ENCODE measurements around the gene MLPH.

- TF ChIP-seq, protein P1, sequence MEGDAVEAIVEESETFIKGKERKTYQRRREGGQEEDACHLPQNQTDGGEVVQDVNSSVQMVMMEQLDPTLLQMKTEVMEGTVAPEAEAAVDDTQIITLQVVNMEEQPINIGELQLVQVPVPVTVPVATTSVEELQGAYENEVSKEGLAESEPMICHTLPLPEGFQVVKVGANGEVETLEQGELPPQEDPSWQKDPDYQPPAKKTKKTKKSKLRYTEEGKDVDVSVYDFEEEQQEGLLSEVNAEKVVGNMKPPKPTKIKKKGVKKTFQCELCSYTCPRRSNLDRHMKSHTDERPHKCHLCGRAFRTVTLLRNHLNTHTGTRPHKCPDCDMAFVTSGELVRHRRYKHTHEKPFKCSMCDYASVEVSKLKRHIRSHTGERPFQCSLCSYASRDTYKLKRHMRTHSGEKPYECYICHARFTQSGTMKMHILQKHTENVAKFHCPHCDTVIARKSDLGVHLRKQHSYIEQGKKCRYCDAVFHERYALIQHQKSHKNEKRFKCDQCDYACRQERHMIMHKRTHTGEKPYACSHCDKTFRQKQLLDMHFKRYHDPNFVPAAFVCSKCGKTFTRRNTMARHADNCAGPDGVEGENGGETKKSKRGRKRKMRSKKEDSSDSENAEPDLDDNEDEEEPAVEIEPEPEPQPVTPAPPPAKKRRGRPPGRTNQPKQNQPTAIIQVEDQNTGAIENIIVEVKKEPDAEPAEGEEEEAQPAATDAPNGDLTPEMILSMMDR (IDR thresholded peaks at IDR 0.05), result no peak
- no peak for TF ChIP-seq EP300 (IDR thresholded peaks at IDR 0.05; ENCODE audit: borderline replicate concordance in 1 of 2, low read depth in 1 of 2, low read length in 1 of 2)
- TF ChIP-seq TAF1 (IDR thresholded peaks at IDR 0.05; ENCODE audit: borderline replicate concordance, low read depth, low read length), result no peak
- TF ChIP-seq RCOR1 (IDR thresholded peaks at IDR 0.05; ENCODE audit: low read length), result no peak
- no peak for TF ChIP-seq GABPA (IDR thresholded peaks at IDR 0.05; ENCODE audit: low read depth)
- no peak for TF ChIP-seq YY1 (IDR thresholded peaks at IDR 0.05; ENCODE audit: low read depth)
- TF ChIP-seq, protein P2, sequence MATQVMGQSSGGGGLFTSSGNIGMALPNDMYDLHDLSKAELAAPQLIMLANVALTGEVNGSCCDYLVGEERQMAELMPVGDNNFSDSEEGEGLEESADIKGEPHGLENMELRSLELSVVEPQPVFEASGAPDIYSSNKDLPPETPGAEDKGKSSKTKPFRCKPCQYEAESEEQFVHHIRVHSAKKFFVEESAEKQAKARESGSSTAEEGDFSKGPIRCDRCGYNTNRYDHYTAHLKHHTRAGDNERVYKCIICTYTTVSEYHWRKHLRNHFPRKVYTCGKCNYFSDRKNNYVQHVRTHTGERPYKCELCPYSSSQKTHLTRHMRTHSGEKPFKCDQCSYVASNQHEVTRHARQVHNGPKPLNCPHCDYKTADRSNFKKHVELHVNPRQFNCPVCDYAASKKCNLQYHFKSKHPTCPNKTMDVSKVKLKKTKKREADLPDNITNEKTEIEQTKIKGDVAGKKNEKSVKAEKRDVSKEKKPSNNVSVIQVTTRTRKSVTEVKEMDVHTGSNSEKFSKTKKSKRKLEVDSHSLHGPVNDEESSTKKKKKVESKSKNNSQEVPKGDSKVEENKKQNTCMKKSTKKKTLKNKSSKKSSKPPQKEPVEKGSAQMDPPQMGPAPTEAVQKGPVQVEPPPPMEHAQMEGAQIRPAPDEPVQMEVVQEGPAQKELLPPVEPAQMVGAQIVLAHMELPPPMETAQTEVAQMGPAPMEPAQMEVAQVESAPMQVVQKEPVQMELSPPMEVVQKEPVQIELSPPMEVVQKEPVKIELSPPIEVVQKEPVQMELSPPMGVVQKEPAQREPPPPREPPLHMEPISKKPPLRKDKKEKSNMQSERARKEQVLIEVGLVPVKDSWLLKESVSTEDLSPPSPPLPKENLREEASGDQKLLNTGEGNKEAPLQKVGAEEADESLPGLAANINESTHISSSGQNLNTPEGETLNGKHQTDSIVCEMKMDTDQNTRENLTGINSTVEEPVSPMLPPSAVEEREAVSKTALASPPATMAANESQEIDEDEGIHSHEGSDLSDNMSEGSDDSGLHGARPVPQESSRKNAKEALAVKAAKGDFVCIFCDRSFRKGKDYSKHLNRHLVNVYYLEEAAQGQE (IDR thresholded peaks at IDR 0.05; ENCODE audit: low read depth, low read length), result no peak
These were observed 18.3 kb downstream of the MLPH start for GRCh38 chr2:237505188-237505939.
